ENCODE measurements around the gene CRTAP.
"Not testable (repeated sequence)": the region's sequence is repeated elsewhere in the genome, so short reads cannot be mapped to it uniquely, and the experiment has no call there.

Gene CRTAP

GRCh38 chr3:33145901-33146580, 32.2 kb downstream of the CRTAP start:
- Mint-ChIP-seq H3K36me3 (peaks cover 11% of the 10 kb centered on the region), H3K4me1 (no peaks in the 10 kb centered on the region), H3K4me3 (no peak overlapping the region), H3K27ac (no peak overlapping the region), H3K9me3 (no peaks in the 10 kb centered on the region), H3K27me3 (no peaks in the 10 kb centered on the region)

DNA sequence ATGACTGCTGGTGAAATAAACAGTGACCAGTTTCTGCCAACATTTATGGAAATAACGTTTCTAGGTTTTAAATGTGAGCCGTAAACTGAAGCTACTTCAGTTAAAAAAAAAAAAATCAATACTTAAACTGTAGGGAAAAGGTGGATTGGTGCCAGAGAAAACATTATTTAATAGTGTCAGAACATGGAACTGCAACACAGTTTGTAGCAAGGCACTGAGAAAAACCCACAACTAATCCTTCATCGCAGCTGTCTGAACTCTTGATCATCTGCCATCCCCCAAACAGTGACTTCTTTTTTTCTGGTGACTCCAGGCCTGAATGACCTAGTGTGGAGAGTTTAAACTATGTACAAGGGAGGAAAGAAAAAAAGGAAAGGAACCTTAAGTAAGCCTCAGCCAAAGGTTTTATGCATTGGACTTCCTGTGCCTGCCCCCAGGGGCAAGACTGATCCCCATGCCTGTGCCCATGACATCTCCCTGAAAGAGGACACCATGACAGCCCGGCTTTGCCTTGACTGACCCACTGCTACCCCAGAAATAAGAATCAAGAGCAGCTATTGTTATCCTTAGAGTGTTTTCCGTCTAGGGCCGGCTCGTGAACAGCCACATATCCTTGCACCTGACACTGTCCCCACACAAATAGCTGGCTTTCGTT, 33.1 kb downstream of the CRTAP start:
- Mint-ChIP-seq H3K27me3 (no peaks in the 10 kb centered on the region), H3K36me3 (peaks cover 11% of the 10 kb centered on the region), H3K27ac (no peak overlapping the region), H3K9me3 (no peaks in the 10 kb centered on the region), H3K4me1 (no peaks in the 10 kb centered on the region), H3K4me3 (no peak overlapping the region)

- Mint-ChIP-seq H3K9me3 (no peaks in the 10 kb centered on the region), H3K36me3 (peaks cover under 1% of the 10 kb centered on the region), H3K27ac (no peak overlapping the region), H3K27me3 (peaks cover 3% of the 10 kb centered on the region), H3K4me3 (no peak overlapping the region), H3K4me1 (no peaks in the 10 kb centered on the region)
Measured at GRCh38 chr3:33149342-33149741, 35.5 kb downstream of the CRTAP start.

- no peaks in the 10 kb centered on the region for H3K9me3 Mint-ChIP-seq
- no peaks in the 10 kb centered on the region for H3K4me1 Mint-ChIP-seq
- no peaks in the 10 kb centered on the region for H3K36me3 Mint-ChIP-seq
- H3K4me3 Mint-ChIP-seq, result no peak overlapping the region
- H3K27ac Mint-ChIP-seq, result no peak overlapping the region
- H3K27me3 Mint-ChIP-seq, result peaks cover 3% of the 10 kb centered on the region
Measured at GRCh38 chr3:33152363-33153360, 38.8 kb downstream of the CRTAP start.

DNA sequence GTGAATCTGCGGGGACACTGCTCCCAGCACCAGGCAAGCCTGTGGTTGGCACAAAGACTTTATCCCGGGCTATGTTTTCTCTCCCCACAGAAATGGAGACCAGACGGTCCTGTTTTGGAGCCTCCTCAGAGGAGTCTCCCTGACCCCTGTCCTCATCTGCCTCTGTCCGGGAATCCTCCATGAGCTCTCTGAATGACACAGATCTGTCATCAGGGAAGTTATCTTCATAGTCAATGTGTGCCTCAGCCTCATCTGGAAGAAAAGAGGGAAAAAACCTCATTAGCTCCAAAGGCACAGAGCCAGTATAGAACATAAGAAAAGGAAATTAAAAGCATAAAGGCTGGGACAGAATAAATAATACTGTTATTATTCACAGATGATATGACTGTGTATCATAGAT, 40.0 kb downstream of the CRTAP start:
- Mint-ChIP-seq H3K27ac (no peak overlapping the region), H3K4me1 (no peaks in the 10 kb centered on the region)

DNA sequence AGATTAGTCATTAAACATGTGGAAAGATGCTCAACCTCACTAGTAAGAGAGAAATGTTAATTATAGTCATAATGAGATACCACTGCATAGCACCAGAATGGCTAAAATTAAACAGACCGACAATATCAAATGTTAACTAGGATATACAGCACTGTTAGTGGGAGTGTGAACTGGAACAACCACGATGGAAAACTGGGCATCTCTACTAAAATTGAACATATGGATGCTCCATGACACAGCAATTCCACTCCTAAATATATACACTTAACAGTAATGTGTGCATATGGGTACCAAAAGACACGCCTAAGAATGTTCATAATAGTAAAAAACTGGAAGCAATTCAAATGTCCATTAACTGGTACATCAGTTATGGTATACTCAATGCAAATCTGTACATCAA, 41.5 kb downstream of the CRTAP start:
- no peaks in the 10 kb centered on the region for H3K36me3 Mint-ChIP-seq
- no peak overlapping the region for H3K4me3 Mint-ChIP-seq
- H3K4me1 Mint-ChIP-seq, result no peaks in the 10 kb centered on the region
- H3K9me3 Mint-ChIP-seq, result no peaks in the 10 kb centered on the region
- no peak overlapping the region for H3K27ac Mint-ChIP-seq
- peaks cover 17% of the 10 kb centered on the region for H3K27me3 Mint-ChIP-seq

More for the DNA sequence above, 40.0 kb downstream of the CRTAP start:
- H3K27me3 Mint-ChIP-seq, result peaks cover 11% of the 10 kb centered on the region
- no peak overlapping the region for H3K4me3 Mint-ChIP-seq
- no peaks in the 10 kb centered on the region for H3K36me3 Mint-ChIP-seq
- H3K9me3 Mint-ChIP-seq, result no peaks in the 10 kb centered on the region

- Mint-ChIP-seq H3K27ac (no peak overlapping the region), H3K36me3 (no peaks in the 10 kb centered on the region), H3K27me3 (peaks cover 23% of the 10 kb centered on the region), H3K4me3 (no peak overlapping the region), H3K9me3 (no peaks in the 10 kb centered on the region), H3K4me1 (no peaks in the 10 kb centered on the region)
Measured at GRCh38 chr3:33159234-33159633, 45.4 kb downstream of the CRTAP start.

GRCh38 chr3:33159981-33160380, 46.2 kb downstream of the CRTAP start:
- H3K4me3 Mint-ChIP-seq, result no peak overlapping the region
- H3K27ac Mint-ChIP-seq, result no peak overlapping the region
- H3K36me3 Mint-ChIP-seq, result no peaks in the 10 kb centered on the region
- no peaks in the 10 kb centered on the region for H3K9me3 Mint-ChIP-seq
- H3K27me3 Mint-ChIP-seq, result peaks cover 23% of the 10 kb centered on the region
- H3K4me1 Mint-ChIP-seq, result no peaks in the 10 kb centered on the region

DNA sequence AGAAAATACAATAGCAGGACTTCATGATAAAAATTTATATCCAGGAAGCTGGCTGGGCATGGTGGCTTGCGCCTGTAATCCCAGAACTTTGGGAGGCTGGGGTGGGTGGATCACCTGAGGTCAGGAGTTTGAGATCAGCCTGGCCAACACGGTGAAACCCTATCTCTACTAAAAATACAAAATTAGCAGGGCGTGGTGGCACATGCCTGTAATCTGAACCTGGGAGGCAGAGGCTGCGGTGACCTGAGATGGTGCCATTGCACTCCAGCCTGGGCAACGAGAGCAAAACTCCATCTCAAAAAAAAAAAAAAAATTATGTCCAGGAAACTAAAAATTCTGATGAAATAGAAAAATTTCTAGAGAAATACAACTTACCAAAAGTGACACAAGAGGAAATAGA, 48.8 kb downstream of the CRTAP start:
- not testable (repeated sequence) for H3K4me3 Mint-ChIP-seq, H3K36me3 Mint-ChIP-seq, H3K4me1 Mint-ChIP-seq, H3K9me3 Mint-ChIP-seq, H3K27ac Mint-ChIP-seq
- H3K27me3 Mint-ChIP-seq, result peaks cover 23% of the 10 kb centered on the region

- no peaks in the 10 kb centered on the region for H3K36me3 Mint-ChIP-seq
Measured at GRCh38 chr3:33165372-33165771, 51.6 kb downstream of the CRTAP start.

GRCh38 chr3:33166095-33166494, 52.3 kb downstream of the CRTAP start:
- Mint-ChIP-seq H3K36me3 (no peaks in the 10 kb centered on the region), H3K4me3 (no peak overlapping the region), H3K9me3 (no peaks in the 10 kb centered on the region), H3K27ac (no peak overlapping the region), H3K4me1 (no peaks in the 10 kb centered on the region), H3K27me3 (peaks cover 3% of the 10 kb centered on the region)

More at GRCh38 chr3:33165372-33165771, 51.6 kb downstream of the CRTAP start:
- Mint-ChIP-seq H3K4me1 (no peaks in the 10 kb centered on the region), H3K4me3 (no peak overlapping the region), H3K27me3 (peaks cover 9% of the 10 kb centered on the region), H3K27ac (no peak overlapping the region), H3K9me3 (no peaks in the 10 kb centered on the region)

GRCh38 chr3:33167284-33167683, 53.5 kb downstream of the CRTAP start:
- no peak overlapping the region for H3K4me3 Mint-ChIP-seq
- H3K27me3 Mint-ChIP-seq, result peaks cover 2% of the 10 kb centered on the region
- H3K9me3 Mint-ChIP-seq, result no peaks in the 10 kb centered on the region
- H3K4me1 Mint-ChIP-seq, result peaks cover 5% of the 10 kb centered on the region
- H3K36me3 Mint-ChIP-seq, result no peaks in the 10 kb centered on the region
- no peak overlapping the region for H3K27ac Mint-ChIP-seq

- peaks cover 5% of the 10 kb centered on the region for H3K4me1 Mint-ChIP-seq
- no peaks in the 10 kb centered on the region for H3K9me3 Mint-ChIP-seq
- H3K4me3 Mint-ChIP-seq, result no peak overlapping the region
- H3K27me3 Mint-ChIP-seq, result peaks cover 2% of the 10 kb centered on the region
- H3K36me3 Mint-ChIP-seq, result no peaks in the 10 kb centered on the region
- no peak overlapping the region for H3K27ac Mint-ChIP-seq
Measured at GRCh38 chr3:33167716-33168336, 54.0 kb downstream of the CRTAP start.

GRCh38 chr3:33170531-33170930, 56.7 kb downstream of the CRTAP start:
- Mint-ChIP-seq H3K27me3 (no peaks in the 10 kb centered on the region), H3K36me3 (no peaks in the 10 kb centered on the region), H3K4me3 (no peak overlapping the region), H3K9me3 (no peaks in the 10 kb centered on the region), H3K4me1 (peaks cover 5% of the 10 kb centered on the region), H3K27ac (no peak overlapping the region)

GRCh38 chr3:33171580-33171979, 57.8 kb downstream of the CRTAP start:
- no peaks in the 10 kb centered on the region for H3K9me3 Mint-ChIP-seq
- H3K27ac Mint-ChIP-seq, result no peak overlapping the region
- H3K36me3 Mint-ChIP-seq, result no peaks in the 10 kb centered on the region
- peaks cover 1% of the 10 kb centered on the region for H3K27me3 Mint-ChIP-seq
- H3K4me3 Mint-ChIP-seq, result no peak overlapping the region
- peaks cover 5% of the 10 kb centered on the region for H3K4me1 Mint-ChIP-seq

Data from activated naive CD4-positive, alpha-beta T cell treated with anti-CD3 and anti-CD28 coated beads, Interleukin-2, amount 50 U/mL, for 24 hours (primary cell).